ENCODE data around the gene TMEM184B. TPM values are rescaled to one million over a fixed set of nuclear protein-coding genes. Genes with fewer than 3 reads are reported as not detected.

The TMEM184B gene
- total and polyA plus RNA-seq, 2 of the 8 experiments (the other 6 are each of a cell fraction or from before 2014, with no cell fraction given) = 41.6 to 81.0 TPM

DNA sequence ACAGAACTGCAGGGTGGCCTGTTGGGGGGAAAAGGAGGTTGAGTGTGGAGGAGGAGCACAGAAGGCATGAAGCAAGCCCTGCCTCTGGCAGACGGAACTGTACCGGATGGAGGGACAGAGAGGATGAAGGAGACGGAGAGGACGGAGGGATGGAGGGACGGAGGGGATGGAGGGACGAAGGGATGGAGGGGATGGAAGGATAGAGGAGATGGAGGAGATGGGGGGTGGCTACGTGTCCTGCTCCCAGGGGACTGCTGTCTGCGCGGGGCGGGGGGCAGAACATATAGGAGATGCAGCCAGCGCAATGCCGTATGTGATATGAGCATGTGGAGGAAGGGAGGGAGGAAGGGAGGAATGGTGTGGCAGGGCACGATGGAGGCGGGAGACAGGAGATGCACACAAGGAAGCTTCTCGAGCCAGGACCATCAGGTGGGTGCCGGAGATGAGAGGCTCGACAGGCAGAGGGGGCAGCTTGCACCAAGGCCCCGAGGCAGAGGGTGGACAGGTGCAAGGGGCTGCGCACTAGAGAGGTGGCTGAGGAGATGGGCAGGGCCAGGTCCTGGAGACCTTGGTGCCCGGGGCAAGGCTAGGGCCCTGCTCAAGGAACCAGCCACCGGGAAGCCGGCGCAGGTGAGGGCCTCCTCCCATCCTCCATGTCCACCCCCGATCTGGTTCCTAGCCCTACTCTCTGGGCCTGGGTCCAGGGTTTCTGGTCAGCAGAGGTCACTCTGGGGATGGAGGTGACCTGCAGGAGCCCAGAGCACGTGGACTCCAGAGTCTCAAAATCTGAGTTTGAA lies 45.8 kb downstream of the TMEM184B start:
- Histone ChIP-seq H3K79me1 (ENCODE audit: low read depth, low read length) (no peaks in the 10 kb centered on the region), H2BK5ac (ENCODE audit: low read depth, low read length) (no peak overlapping the region), H3K4me2 (ENCODE audit: insufficient read depth in 1 of 2, low read depth in 2 of 2, low read length in 2 of 2) (no peak overlapping the region), H3K4me1 (replicated peaks in 1 of 4; ENCODE audit: control insufficient read depth in 3 of 4, insufficient read depth in 4 of 4, low read length in 3 of 4) (no peaks in the 10 kb centered on the region; a peak in 1 of 7 replicates), H3K23ac (ENCODE audit: insufficient read length) (no peak overlapping the region), H3K36me3 (ENCODE audit: control insufficient read depth in 2 of 4, insufficient read depth in 4 of 4, low read length in 3 of 4) (peaks cover 0 to 27% (median 13%) of the 10 kb centered on the region in 4 experiments; a peak in 7 of 8 replicates), H2BK15ac (ENCODE audit: low read length) (no peak overlapping the region), H4K5ac (ENCODE audit: insufficient read length, low read depth, low read length) (no peak overlapping the region), H3K18ac (ENCODE audit: extremely low read depth, low read length) (no peak overlapping the region), H4K20me1 (replicated peaks in 1 of 2; ENCODE audit: control insufficient read depth in 1 of 2, insufficient read depth in 2 of 2, low read length in 2 of 2) (peaks cover 2 to 7% of the 10 kb centered on the region in 2 experiments), H2BK120ac (replicated peaks; ENCODE audit: low read depth, low read length) (no peak overlapping the region), H2BK12ac (ENCODE audit: low read depth, low read length) (no peak overlapping the region), H3K9me3 (ENCODE audit: insufficient read depth in 2 of 2, low read depth in 1 of 2, low read length in 1 of 2) (no peaks in the 10 kb centered on the region), H4K91ac (replicated peaks; ENCODE audit: insufficient read length, low read length) (no peak overlapping the region), H3K9ac (replicated peaks in 1 of 4; ENCODE audit: extremely low read depth in 1 of 4, low read depth in 3 of 4, low read length in 3 of 4) (no peak overlapping the region), H3K4ac (replicated peaks; ENCODE audit: insufficient read length, low read depth, low read length) (no peak overlapping the region), H2AFZ (ENCODE audit: low read length) (no peak overlapping the region), H3K79me2 (ENCODE audit: control insufficient read depth in 1 of 2, insufficient read depth in 2 of 2, low read length in 2 of 2) (no peaks in the 10 kb centered on the region), H2BK20ac (ENCODE audit: low read length) (no peak overlapping the region), H3K4me3 (ENCODE audit: extremely low read depth in 1 of 4, insufficient read depth in 2 of 4, low read depth in 3 of 4, low read length in 4 of 4) (no peak overlapping the region), H3K27me3 (replicated peaks in 1 of 4; ENCODE audit: control insufficient read depth in 3 of 4, extremely low read depth in 1 of 4, insufficient read depth in 3 of 4, low read length in 3 of 4) (no peaks in the 10 kb centered on the region; a peak in 1 of 7 replicates), H3K27ac (ENCODE audit: low read depth, low read length) (no peak overlapping the region), H3K14ac (ENCODE audit: insufficient read length) (no peak overlapping the region), H4K8ac (ENCODE audit: extremely low read depth, insufficient read depth, low read length) (no peak overlapping the region), H2AK5ac (ENCODE audit: low read depth, low read length) (no peak overlapping the region), H3K56ac (replicated peaks; ENCODE audit: insufficient read length, low read depth, low read length) (no peak overlapping the region), H3K23me2 (ENCODE audit: low read depth, low read length) (no peaks in the 10 kb centered on the region)
- DNase-seq (ENCODE audit: low read depth in 1 of 2, low spot score in 2 of 2) (no peak), FAIRE-seq (no peak)
- CTCF ChIA-PET (ENCODE audit: partially characterized antibody) = interaction anchor here (0.6 to 1.9 kb wide), 5 partner anchors 84 to 466 kb away, joined by 3 to 5 read pairs (median 4); no protein-coding TSS in a partner anchor
- TF ChIP-seq TAF1 (IDR thresholded peaks at IDR 0.05; ENCODE audit: low read depth, low read length) (no peak), POLR2A (IDR thresholded peaks at IDR 0.05; ENCODE audit: control extremely low read depth in 1 of 2, low read depth in 2 of 2, low read length in 2 of 2) (no peak), SIN3A (conservative IDR thresholded peaks at IDR 0.05 in 1 of 2, IDR thresholded peaks at IDR 0.05 in 1 of 2; ENCODE audit: low read depth in 1 of 2, low read length in 2 of 2) (no peak), FOSL1 (IDR thresholded peaks at IDR 0.05; ENCODE audit: insufficient read depth, low read depth, low read length) (no peak), ASH2L (IDR thresholded peaks at IDR 0.05; ENCODE audit: low read length) (no peak)
- TF ChIP-seq, protein P1, sequence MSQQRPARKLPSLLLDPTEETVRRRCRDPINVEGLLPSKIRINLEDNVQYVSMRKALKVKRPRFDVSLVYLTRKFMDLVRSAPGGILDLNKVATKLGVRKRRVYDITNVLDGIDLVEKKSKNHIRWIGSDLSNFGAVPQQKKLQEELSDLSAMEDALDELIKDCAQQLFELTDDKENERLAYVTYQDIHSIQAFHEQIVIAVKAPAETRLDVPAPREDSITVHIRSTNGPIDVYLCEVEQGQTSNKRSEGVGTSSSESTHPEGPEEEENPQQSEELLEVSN (IDR thresholded peaks at IDR 0.05) = no peak
- 92 to 100% methylated on average over 4 to 21 of the region's 25 CpGs for WGBS, 2 experiments (ENCODE audit: extremely low coverage in 1 of 2, insufficient coverage in 1 of 2, insufficient read length in 1 of 2, insufficient replicate concordance in 2 of 2, low coverage in 1 of 2, low lambda C conversion rate in 2 of 2, missing lambda C conversion rate in 1 of 2)
- POLR2A ChIA-PET (ENCODE audit: partially characterized antibody) = interaction anchor here (0.9 to 1.0 kb wide), 2 partner anchors 8 to 89 kb away, joined by 3 read pairs; no protein-coding TSS in a partner anchor
